Gastrocnemius medialis (tissue), 4 donors: Measurements from ENCODE around the gene STAP2.

ENCODE experiments used
- POLR2A ChIP-seq, 2 donors: fragments of 450-650 bp; IDR thresholded peaks; one replicate each; pipeline ENCODE4 v1.6.1; 2017; ENCODE audit warnings: antibody characterized with exemption in 2 of 2, mild to moderate bottlenecking in 2 of 2, moderate library complexity in 2 of 2
- TF ChIP-seq, protein P1 (sequence below), 5 experiments: fragments of 450-650 bp in 3 of 5; fragments of 200-600 bp in 2 of 5; sonication (generic) in 2 of 5; IDR thresholded peaks in 4 of 5; conservative IDR thresholded peaks in 1 of 5; 1 replicate in 4 of 5; 2 replicates in 1 of 5; pipeline ENCODE4 v1.5.1; 2016 to 2019; ENCODE audit warnings: antibody characterized with exemption in 5 of 5, mild to moderate bottlenecking in 3 of 5, moderate library complexity in 3 of 5

DNA sequence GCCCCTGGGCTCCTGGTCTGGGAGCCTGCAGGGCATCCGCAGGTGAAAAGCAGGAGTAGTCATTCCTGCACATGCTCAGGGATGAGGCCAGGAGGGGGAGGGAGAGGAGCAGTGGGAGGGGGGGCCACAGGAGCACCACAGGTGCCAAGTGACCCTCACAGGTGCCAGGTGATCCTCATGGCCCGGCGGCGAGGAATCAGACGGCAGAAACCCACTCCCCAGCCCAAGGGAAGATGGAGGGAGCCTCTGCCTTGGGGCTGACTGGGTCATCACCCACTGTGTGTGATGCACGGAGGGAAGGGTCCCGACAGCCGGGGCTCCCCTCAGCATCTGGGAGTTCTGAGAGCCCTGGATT is 34.4 kb upstream of the STAP2 start:
- TF ChIP-seq, protein P1, sequence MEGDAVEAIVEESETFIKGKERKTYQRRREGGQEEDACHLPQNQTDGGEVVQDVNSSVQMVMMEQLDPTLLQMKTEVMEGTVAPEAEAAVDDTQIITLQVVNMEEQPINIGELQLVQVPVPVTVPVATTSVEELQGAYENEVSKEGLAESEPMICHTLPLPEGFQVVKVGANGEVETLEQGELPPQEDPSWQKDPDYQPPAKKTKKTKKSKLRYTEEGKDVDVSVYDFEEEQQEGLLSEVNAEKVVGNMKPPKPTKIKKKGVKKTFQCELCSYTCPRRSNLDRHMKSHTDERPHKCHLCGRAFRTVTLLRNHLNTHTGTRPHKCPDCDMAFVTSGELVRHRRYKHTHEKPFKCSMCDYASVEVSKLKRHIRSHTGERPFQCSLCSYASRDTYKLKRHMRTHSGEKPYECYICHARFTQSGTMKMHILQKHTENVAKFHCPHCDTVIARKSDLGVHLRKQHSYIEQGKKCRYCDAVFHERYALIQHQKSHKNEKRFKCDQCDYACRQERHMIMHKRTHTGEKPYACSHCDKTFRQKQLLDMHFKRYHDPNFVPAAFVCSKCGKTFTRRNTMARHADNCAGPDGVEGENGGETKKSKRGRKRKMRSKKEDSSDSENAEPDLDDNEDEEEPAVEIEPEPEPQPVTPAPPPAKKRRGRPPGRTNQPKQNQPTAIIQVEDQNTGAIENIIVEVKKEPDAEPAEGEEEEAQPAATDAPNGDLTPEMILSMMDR (IDR thresholded peaks at IDR 0.05 in 4 of 5, conservative IDR thresholded peaks at IDR 0.05 in 1 of 5), result no peak
- no peak for TF ChIP-seq POLR2A (IDR thresholded peaks at IDR 0.05)
